ENCODE measurements around the gene HRH1. TPM values are rescaled to one million over a fixed set of nuclear protein-coding genes. Genes with fewer than 3 reads are reported as not detected.

Gene HRH1
- total and polyA plus RNA-seq, 2 donors (not counting 1 experiment from before 2014, with no cell fraction given), result not detected

DNA sequence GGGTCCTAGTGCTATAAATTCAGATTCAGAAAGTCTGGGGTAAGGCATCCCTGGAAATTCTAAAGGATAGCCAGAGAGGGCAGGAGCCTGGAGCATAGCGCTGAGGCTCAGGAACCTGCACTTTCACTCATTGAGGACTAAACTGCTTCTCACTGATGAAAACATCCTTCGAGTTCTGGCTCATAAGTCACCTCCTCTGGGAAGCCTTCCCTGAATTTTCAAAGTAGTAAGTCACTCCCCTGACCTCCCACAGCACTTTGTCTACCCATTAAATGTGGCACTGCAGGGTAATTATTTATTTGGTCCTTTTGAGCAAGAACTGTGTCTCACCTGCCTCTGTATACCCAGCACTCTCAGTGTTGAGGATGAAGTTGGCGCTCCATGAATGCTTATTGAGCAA is 30.9 kb downstream of the HRH1 start:
- TF ChIP-seq EZH2 (IDR thresholded peaks at IDR 0.05; ENCODE audit: borderline replicate concordance, insufficient read depth, low read depth, low read length, poor library complexity, severe bottlenecking), result no peak
- TF ChIP-seq, protein P1, sequence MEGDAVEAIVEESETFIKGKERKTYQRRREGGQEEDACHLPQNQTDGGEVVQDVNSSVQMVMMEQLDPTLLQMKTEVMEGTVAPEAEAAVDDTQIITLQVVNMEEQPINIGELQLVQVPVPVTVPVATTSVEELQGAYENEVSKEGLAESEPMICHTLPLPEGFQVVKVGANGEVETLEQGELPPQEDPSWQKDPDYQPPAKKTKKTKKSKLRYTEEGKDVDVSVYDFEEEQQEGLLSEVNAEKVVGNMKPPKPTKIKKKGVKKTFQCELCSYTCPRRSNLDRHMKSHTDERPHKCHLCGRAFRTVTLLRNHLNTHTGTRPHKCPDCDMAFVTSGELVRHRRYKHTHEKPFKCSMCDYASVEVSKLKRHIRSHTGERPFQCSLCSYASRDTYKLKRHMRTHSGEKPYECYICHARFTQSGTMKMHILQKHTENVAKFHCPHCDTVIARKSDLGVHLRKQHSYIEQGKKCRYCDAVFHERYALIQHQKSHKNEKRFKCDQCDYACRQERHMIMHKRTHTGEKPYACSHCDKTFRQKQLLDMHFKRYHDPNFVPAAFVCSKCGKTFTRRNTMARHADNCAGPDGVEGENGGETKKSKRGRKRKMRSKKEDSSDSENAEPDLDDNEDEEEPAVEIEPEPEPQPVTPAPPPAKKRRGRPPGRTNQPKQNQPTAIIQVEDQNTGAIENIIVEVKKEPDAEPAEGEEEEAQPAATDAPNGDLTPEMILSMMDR (IDR thresholded peaks at IDR 0.05), result no peak
- WGBS (ENCODE audit: insufficient coverage), result 100% methylated on average over 2 of the region's 3 CpGs
- H3K27ac ChIP-seq (ENCODE audit: low read length in 2 of 2), result no peak overlapping the region
- H3K9me3 ChIP-seq (ENCODE audit: control extremely low read depth in 1 of 3, control insufficient read depth in 2 of 3, insufficient read depth in 1 of 3, low read length in 2 of 3), result no peaks in the 10 kb centered on the region
- ATAC-seq (ENCODE audit: low read depth), result no peak
- H3K4me1 ChIP-seq (ENCODE audit: control insufficient read depth in 2 of 2, insufficient read depth in 2 of 2, low read length in 2 of 2), result no peaks in the 10 kb centered on the region
- H3K9ac ChIP-seq (ENCODE audit: low read length), result no peak overlapping the region
- H3K9me3 Mint-ChIP-seq (ENCODE audit: insufficient read depth), result no peaks in the 10 kb centered on the region
- no peak for DNase-seq
- H3K4me1 Mint-ChIP-seq, result no peaks in the 10 kb centered on the region
- no peak overlapping the region for H3K27ac Mint-ChIP-seq
- POLR2A ChIA-PET, result no interaction called here
- no peak overlapping the region for H2AFZ ChIP-seq (ENCODE audit: insufficient read depth, low read depth, low read length, poor library complexity, severe bottlenecking)
- H3K4me3 ChIP-seq (ENCODE audit: control extremely low read depth in 1 of 5, extremely low read depth in 1 of 5, insufficient read depth in 1 of 5, low read depth in 2 of 5, low read length in 4 of 5), result no peak overlapping the region
- H3K27me3 Mint-ChIP-seq, result peaks cover 24% of the 10 kb centered on the region
- H3K79me2 ChIP-seq (ENCODE audit: control insufficient read depth, insufficient read depth, low read length), result no peaks in the 10 kb centered on the region
- CTCF ChIA-PET, result no interaction called here
- no peak overlapping the region for H3K4me3 Mint-ChIP-seq
- no peak overlapping the region for H3K4me2 ChIP-seq (replicated peaks; ENCODE audit: low read depth, low read length, poor library complexity, severe bottlenecking)
- intact Hi-C loops (cut with micrococcal nuclease), result no loop called here
- H3K36me3 ChIP-seq (replicated peaks in 1 of 2; ENCODE audit: control extremely low read depth in 1 of 2, control insufficient read depth in 1 of 2, extremely low read depth in 1 of 2, insufficient read depth in 2 of 2, low read length in 1 of 2), result no peaks in the 10 kb centered on the region
- no peaks in the 10 kb centered on the region for H4K20me1 ChIP-seq (ENCODE audit: control insufficient read depth, insufficient read depth, low read length, poor library complexity, severe bottlenecking)
- peaks cover 0 to 2% (median 0%) of the 10 kb centered on the region in 4 experiments for H3K27me3 ChIP-seq (replicated peaks in 1 of 4; ENCODE audit: control extremely low read depth in 1 of 4, control insufficient read depth in 3 of 4, insufficient read depth in 4 of 4, low read length in 3 of 4)

- Histone ChIP-seq H3K4me1 (ENCODE audit: control insufficient read depth in 2 of 2, insufficient read depth in 2 of 2, low read length in 2 of 2) (no peaks in the 10 kb centered on the region), H3K79me2 (ENCODE audit: control insufficient read depth, insufficient read depth, low read length) (no peaks in the 10 kb centered on the region), H3K9me3 (ENCODE audit: control extremely low read depth in 1 of 3, control insufficient read depth in 2 of 3, insufficient read depth in 1 of 3, low read length in 2 of 3) (no peaks in the 10 kb centered on the region), H3K27me3 (replicated peaks in 1 of 4; ENCODE audit: control extremely low read depth in 1 of 4, control insufficient read depth in 3 of 4, insufficient read depth in 4 of 4, low read length in 3 of 4) (peaks cover 0 to 2% (median 0%) of the 10 kb centered on the region in 4 experiments), H4K20me1 (ENCODE audit: control insufficient read depth, insufficient read depth, low read length, poor library complexity, severe bottlenecking) (no peaks in the 10 kb centered on the region), H3K9ac (ENCODE audit: low read length) (no peak overlapping the region), H2AFZ (ENCODE audit: insufficient read depth, low read depth, low read length, poor library complexity, severe bottlenecking) (no peak overlapping the region), H3K4me3 (ENCODE audit: control extremely low read depth in 1 of 5, extremely low read depth in 1 of 5, insufficient read depth in 1 of 5, low read depth in 2 of 5, low read length in 4 of 5) (no peak overlapping the region), H3K27ac (ENCODE audit: low read length in 2 of 2) (no peak overlapping the region), H3K4me2 (replicated peaks; ENCODE audit: low read depth, low read length, poor library complexity, severe bottlenecking) (no peak overlapping the region), H3K36me3 (replicated peaks in 1 of 2; ENCODE audit: control extremely low read depth in 1 of 2, control insufficient read depth in 1 of 2, extremely low read depth in 1 of 2, insufficient read depth in 2 of 2, low read length in 1 of 2) (no peaks in the 10 kb centered on the region)
- TF ChIP-seq, protein P1 (IDR thresholded peaks at IDR 0.05), result no peak
- WGBS (ENCODE audit: insufficient coverage), result 86% methylated on average over 10 of the region's 13 CpGs
- H3K27ac Mint-ChIP-seq, result no peak overlapping the region
- H3K9me3 Mint-ChIP-seq (ENCODE audit: insufficient read depth), result no peaks in the 10 kb centered on the region
- no peaks in the 10 kb centered on the region for H3K4me1 Mint-ChIP-seq
- intact Hi-C loops (cut with micrococcal nuclease), result no loop called here
- H3K27me3 Mint-ChIP-seq, result peaks cover 24% of the 10 kb centered on the region
- POLR2A ChIA-PET, result no interaction called here
- no peak overlapping the region for H3K4me3 Mint-ChIP-seq
- CTCF ChIA-PET, result no interaction called here
- ATAC-seq (ENCODE audit: low read depth), result no peak
- DNase-seq, result no peak
These were observed 31.4 kb downstream of the HRH1 start for GRCh38 chr3:11185564-11186317.
